HL-60/S4 (cell line): ENCODE data around the gene BRSK2.
"Not testable (repeated sequence)": the region's sequence is repeated elsewhere in the genome, so short reads cannot be mapped to it uniquely, and the experiment has no call there.

ENCODE experiments used
- in situ Hi-C: fragments of 300-500 bp; cut with MboI; formaldehyde crosslinking; loops from 2 replicates; pipeline ENCODE4 v1.14.3; 2022; ENCODE audit warnings: low sequenced_read_pairs

The BRSK2 gene

GRCh38 chr11:1508491-1508891 lies 118.8 kb downstream of the BRSK2 start:
- in situ Hi-C loops: no loop called here

GRCh38 chr11:1508986-1509385 lies 119.3 kb downstream of the BRSK2 start:
- in situ Hi-C loops: no loop called here

- in situ Hi-C loops: no loop called here
Observed at GRCh38 chr11:1509626-1510255, 120.0 kb downstream of the BRSK2 start.

GRCh38 chr11:1510351-1510750 lies 120.6 kb downstream of the BRSK2 start:
- in situ Hi-C loops: not testable (repeated sequence)

- in situ Hi-C loops: no loop called here
Observed at GRCh38 chr11:1510928-1511327, 121.2 kb downstream of the BRSK2 start.

- in situ Hi-C loops: no loop called here
Observed at GRCh38 chr11:1511937-1512496, 122.3 kb downstream of the BRSK2 start.
